Activated naive CD4-positive, alpha-beta T cell treated with anti-CD3 and anti-CD28 coated beads, Interleukin-2, amount 10 ng/mL, durations not matched to agents 7 days and 5 days (primary cell): Measurements from ENCODE around the gene NFIC.

ENCODE experiments used
- CTCF ChIA-PET: fragments of 350-600 bp; sonication (Branson Sonifier 250); formaldehyde crosslinking; loops from one replicate; lab custom pipeline; 2021; ENCODE audit warnings: antibody characterized with exemption; lab: Charles Lee
- DNase-seq: peaks from one replicate; pipeline ENCODE4 v3.0.0-alpha.2; 2020
- H3K27ac Mint-ChIP-seq: one replicate; pipeline ENCODE4 v1.8.0; 2021; ENCODE audit warnings: mild to moderate bottlenecking, moderate library complexity, mixed read lengths
- H3K27me3 Mint-ChIP-seq: one replicate; pipeline ENCODE4 v1.8.0; 2021; ENCODE audit warnings: mild to moderate bottlenecking, mixed read lengths
- H3K36me3 Mint-ChIP-seq: one replicate; pipeline ENCODE4 v1.8.0; 2021; ENCODE audit warnings: mixed read lengths
- H3K4me1 Mint-ChIP-seq: one replicate; pipeline ENCODE4 v1.8.0; 2021; ENCODE audit warnings: mixed read lengths
- H3K4me3 Mint-ChIP-seq: one replicate; pipeline ENCODE4 v1.8.0; 2021; ENCODE audit warnings: mild to moderate bottlenecking, moderate library complexity, mixed read lengths
- H3K9me3 Mint-ChIP-seq: one replicate; pipeline ENCODE4 v1.8.0; 2021; ENCODE audit warnings: mixed read lengths

The NFIC gene

DNA sequence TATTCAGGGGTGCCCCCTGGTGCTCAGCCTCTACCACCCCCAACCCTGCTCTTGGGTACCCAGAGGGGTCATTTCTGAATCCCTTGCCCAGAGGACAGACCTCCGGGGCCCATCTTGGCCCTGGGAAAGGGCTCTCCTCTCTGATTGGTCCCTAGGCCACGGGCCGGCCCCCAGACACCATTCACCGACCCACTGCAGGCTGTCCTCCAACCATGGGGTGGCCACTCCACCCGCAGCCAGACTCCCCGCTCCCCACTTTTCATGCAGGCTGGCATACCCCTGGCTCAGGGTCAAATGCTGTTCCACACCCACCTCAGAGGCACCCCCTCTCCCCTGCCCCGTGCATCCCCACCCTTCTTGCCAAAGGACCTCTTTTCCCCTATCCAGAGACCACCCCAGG, 99.2 kb downstream of the NFIC start:
- Mint-ChIP-seq H3K4me1 (no peaks in the 10 kb centered on the region), H3K9me3 (peaks cover 5% of the 10 kb centered on the region), H3K27ac (no peak overlapping the region), H3K4me3 (no peak overlapping the region), H3K36me3 (peaks cover 2% of the 10 kb centered on the region), H3K27me3 (no peaks in the 10 kb centered on the region)
- CTCF ChIA-PET, result no interaction called here
- DNase-seq, result no peak

DNA sequence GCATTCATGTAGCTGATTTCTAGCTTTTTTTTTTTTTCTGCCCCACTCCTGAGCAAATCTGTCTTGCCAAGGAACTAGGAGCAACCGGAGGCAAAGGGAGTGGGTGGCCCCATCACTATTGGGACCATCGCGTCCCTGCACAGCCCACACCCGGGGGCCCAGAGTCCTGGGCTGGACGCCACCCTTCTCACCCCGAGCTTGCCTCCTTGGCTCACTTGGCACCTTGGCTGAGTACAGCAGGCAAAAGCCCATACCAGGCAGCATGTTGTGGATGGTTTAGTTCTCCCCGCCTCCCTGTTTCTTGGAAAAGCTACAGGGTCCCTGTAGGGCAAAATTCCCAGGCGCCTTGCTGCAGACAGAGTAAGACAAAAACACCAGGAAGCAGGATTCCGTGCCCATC, 100.3 kb downstream of the NFIC start:
- no peaks in the 10 kb centered on the region for H3K27me3 Mint-ChIP-seq
- H3K4me1 Mint-ChIP-seq, result no peaks in the 10 kb centered on the region
- no peak overlapping the region for H3K4me3 Mint-ChIP-seq
- H3K9me3 Mint-ChIP-seq, result peaks cover 5% of the 10 kb centered on the region
- DNase-seq, result no peak
- peaks cover 2% of the 10 kb centered on the region for H3K36me3 Mint-ChIP-seq
- CTCF ChIA-PET, result no interaction called here
- H3K27ac Mint-ChIP-seq, result no peak overlapping the region

DNA sequence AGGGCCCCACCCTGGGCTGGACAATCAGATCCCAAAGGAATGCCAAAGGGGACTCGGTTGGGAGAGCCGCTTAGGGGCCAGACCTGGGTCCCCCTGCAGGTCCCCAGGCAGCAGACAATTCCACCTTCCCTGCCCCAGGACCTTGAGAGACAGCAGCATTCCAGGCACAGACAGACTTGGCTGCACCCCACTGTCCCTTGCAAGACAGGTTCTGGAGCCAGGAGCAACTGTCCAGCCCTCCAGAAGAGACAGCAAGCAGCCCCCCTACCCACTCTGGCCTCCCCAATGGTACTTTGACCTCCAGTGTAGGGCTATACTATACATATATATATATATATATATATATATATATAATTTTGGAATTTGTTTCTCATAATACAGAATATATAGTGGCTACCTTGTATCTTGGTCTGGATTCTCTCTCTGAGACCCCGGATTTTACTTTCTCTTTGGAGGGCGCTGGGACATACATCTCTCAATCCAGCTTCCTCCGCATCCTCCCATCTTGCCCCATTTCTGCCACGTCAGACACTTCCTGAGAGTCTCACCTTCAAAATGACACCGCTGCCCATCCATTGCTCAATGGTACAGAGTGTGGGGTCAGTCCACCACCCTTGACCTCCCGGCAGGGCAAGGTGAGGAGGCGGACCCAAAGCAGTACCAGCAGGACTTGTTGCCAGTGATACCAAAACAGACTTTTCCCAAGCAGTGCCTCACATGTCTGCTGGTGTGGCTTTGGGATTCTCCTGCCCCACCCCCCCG, 101.2 kb downstream of the NFIC start:
- H3K4me3 Mint-ChIP-seq, result no peak overlapping the region
- H3K9me3 Mint-ChIP-seq, result peaks cover 5% of the 10 kb centered on the region
- H3K27me3 Mint-ChIP-seq, result no peaks in the 10 kb centered on the region
- H3K27ac Mint-ChIP-seq, result no peak overlapping the region
- H3K4me1 Mint-ChIP-seq, result no peaks in the 10 kb centered on the region
- no peak for DNase-seq
- H3K36me3 Mint-ChIP-seq, result peaks cover 2% of the 10 kb centered on the region
- CTCF ChIA-PET, result no interaction called here

GRCh38 chr19:3468211-3468610, 101.8 kb downstream of the NFIC start:
- Mint-ChIP-seq H3K36me3 (peaks cover 2% of the 10 kb centered on the region), H3K9me3 (peaks cover 5% of the 10 kb centered on the region), H3K27me3 (no peaks in the 10 kb centered on the region), H3K4me1 (no peaks in the 10 kb centered on the region), H3K27ac (no peak overlapping the region), H3K4me3 (no peak overlapping the region)
- DNase-seq, result no peak
- CTCF ChIA-PET, result no interaction called here

DNA sequence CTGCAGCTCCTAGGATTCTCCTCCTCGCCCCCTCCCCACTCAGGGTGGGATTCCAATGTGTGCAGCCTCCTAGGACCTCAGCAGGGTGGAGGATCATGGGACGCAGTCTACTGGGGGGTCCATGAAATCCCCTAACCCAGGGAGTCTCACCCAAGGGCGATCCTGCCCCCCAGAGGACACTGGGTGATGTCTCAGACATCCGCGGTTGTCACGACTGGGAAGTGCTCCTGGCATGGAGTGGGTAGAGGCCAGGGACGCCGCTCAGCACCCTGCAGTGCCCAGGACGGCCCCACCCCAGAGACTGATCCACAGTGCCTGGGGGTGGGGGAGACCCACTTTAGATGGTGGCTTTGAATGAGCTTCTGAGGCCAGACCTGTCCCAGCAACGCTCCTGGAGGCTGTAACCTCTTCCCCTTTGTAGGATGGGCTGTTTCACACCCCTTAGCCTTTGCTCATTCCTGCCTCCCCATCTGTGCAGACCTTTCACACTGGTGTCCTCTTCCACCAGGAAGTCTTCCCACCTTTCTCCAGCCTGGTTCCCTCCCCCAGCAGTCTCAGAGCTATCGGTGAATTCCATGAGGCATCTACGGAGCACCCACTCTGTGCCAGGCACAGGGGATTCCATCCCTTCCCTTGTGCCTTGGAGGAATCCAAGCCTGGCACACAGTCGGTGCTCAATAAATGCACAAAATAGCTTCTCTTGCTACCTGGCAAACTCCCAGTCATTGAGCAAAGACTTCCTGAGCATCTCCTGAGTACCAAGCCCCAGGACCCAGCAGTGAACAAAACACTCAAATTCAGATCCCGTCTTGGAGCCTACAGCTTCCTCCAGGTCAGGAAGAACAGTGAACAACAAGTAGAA, 103.5 kb downstream of the NFIC start:
- no peak for DNase-seq
- Mint-ChIP-seq H3K27ac (no peak overlapping the region), H3K36me3 (peaks cover 2% of the 10 kb centered on the region), H3K4me3 (no peak overlapping the region), H3K9me3 (peaks cover 5% of the 10 kb centered on the region), H3K27me3 (no peaks in the 10 kb centered on the region), H3K4me1 (no peaks in the 10 kb centered on the region)
- CTCF ChIA-PET, result interaction anchor here (1.1 to 3.0 kb wide), 5 partner anchors 15 to 153 kb away, joined by 3 to 8 read pairs (median 4); no protein-coding TSS in a partner anchor

DNA sequence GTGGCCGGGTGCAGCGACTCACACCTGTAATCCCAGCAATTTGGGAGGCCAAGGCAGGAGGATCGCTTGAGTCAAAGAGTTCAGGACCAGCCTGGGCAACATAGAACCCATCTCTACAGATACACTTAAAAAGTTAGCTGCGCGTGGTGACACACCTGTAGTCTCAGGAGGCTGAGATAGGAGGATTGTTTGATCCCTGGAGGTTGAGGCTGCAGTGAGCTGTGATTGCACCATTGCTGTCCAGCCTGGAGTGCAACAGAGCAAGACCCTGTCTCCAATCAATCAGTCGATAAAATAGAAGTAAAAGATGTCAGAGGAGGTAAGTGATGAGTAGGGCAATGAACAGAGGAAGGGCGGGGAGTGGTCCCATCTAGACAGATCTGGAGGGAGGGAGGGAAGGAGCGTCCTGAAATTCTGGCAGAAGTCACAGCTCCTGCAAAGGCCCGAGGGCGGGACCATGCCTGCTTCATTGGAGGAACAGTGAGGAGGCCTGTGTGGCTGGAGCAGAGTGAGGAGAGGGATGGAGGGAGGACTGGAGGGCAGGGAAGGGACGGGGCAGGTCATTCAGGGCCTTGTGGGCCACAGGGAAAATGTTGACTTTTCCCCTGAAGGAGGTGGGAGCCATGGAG, 104.2 kb downstream of the NFIC start:
- DNase-seq, result no peak
- Mint-ChIP-seq H3K4me1 (no peaks in the 10 kb centered on the region), H3K4me3 (no peak overlapping the region), H3K27me3 (no peaks in the 10 kb centered on the region), H3K9me3 (peaks cover 5% of the 10 kb centered on the region), H3K27ac (no peak overlapping the region), H3K36me3 (peaks cover 2% of the 10 kb centered on the region)
- CTCF ChIA-PET, result interaction anchor here (0.7 to 3.0 kb wide), 6 partner anchors 14 to 168 kb away, joined by 3 to 8 read pairs (median 4); no protein-coding TSS in a partner anchor

DNA sequence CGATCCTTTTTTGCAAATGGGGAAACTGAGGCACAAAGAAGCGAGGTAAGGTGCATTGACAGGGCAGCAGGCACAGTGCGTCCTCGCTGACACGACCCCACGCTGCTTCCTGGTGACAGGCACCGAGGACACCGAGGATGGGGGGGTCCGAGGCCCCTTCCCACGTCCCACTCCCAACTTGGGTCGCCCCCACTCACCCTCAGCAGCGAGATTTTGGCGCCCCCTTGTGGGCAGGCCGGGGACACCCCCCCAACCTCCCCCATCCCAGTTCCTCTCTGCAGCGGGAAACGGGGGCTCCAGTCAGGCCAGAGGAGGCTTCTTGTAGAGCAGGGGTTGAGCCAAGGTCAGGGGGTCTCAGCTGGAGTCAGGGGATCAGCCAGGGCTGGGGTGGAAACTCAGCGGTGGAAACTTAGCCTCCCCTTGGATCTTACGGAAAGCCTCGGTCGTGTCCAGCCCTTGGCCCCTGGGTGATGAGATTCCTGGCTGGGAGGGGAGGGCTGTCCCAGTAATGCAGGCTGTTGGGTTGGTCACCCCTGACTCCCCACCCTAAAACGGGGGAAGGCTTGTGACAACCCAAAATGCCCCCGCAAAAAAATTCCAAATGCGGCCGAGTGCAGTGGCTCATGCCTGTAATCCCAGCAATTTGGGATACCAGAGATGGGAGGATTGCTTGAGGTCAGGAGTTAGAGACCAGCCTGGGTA, 105.7 kb downstream of the NFIC start:
- CTCF ChIA-PET, result interaction anchor here (0.6 to 1.7 kb wide), 13 partner anchors 12 to 261 kb away, joined by 3 to 15 read pairs (median 3); partner anchors contain the start of gene SMIM44
- Mint-ChIP-seq H3K4me1 (no peaks in the 10 kb centered on the region), H3K27me3 (no peaks in the 10 kb centered on the region), H3K9me3 (peaks cover 5% of the 10 kb centered on the region), H3K27ac (no peak overlapping the region), H3K36me3 (peaks cover 2% of the 10 kb centered on the region), H3K4me3 (no peak overlapping the region)
- peak; percentile 50 for DNase-seq

DNA sequence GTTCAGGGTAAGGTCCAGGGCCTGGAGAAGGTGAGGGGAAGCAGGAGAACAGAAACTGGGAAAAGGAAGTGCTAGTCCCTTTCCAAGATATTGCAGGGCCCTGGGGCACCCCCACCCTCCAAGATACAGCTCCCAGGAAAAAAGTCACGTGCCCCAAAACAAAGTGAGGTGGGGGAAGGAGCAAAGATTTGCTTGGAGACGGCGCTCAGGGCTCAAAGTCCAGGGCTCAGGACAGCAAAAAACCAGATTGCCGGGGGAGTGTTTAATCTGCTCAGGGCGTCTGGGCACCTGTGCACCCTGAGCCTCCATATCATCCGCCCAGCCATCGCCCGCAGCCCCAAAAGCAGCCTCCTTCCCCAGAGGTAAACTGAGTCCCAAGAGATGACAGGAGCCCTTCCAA, 107.6 kb downstream of the NFIC start:
- H3K9me3 Mint-ChIP-seq, result no peaks in the 10 kb centered on the region
- H3K4me3 Mint-ChIP-seq, result no peak overlapping the region
- no peak overlapping the region for H3K27ac Mint-ChIP-seq
- H3K4me1 Mint-ChIP-seq, result peaks cover 10% of the 10 kb centered on the region
- H3K27me3 Mint-ChIP-seq, result peaks cover 11% of the 10 kb centered on the region
- no peak for DNase-seq
- no peaks in the 10 kb centered on the region for H3K36me3 Mint-ChIP-seq
- CTCF ChIA-PET, result no interaction called here

DNA sequence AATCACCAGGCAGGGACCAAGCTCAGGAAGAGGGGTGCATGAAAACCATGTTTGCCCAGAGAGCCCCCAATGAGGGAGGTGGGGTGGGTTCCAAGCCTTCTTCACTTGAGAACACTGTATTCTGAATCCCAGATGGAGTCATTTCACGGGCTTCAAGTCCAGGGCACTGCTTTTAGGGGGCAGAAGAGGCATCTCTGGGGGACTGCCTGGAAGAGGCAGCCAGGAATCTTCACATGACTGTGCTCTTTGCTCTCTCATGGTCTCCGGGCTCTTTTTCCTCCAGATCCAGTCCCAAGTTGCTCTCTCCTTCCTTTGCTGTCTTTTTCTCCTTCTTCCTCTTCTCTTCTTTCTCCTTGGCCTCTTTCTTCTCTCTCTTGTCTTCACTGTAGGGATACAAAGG, 108.2 kb downstream of the NFIC start:
- Mint-ChIP-seq H3K36me3 (no peaks in the 10 kb centered on the region), H3K4me3 (no peak overlapping the region), H3K4me1 (peaks cover 14% of the 10 kb centered on the region), H3K27ac (no peak overlapping the region), H3K9me3 (no peaks in the 10 kb centered on the region), H3K27me3 (peaks cover 11% of the 10 kb centered on the region)
- no peak for DNase-seq
- CTCF ChIA-PET, result no interaction called here

GRCh38 chr19:3475449-3475848, 109.1 kb downstream of the NFIC start:
- no peak for DNase-seq
- Mint-ChIP-seq H3K4me1 (peaks cover 14% of the 10 kb centered on the region), H3K27ac (no peak overlapping the region), H3K9me3 (no peaks in the 10 kb centered on the region), H3K27me3 (peaks cover 11% of the 10 kb centered on the region), H3K4me3 (no peak overlapping the region), H3K36me3 (no peaks in the 10 kb centered on the region)
- CTCF ChIA-PET, result no interaction called here

GRCh38 chr19:3476830-3477229, 110.4 kb downstream of the NFIC start:
- no peaks in the 10 kb centered on the region for H3K9me3 Mint-ChIP-seq
- no peak overlapping the region for H3K4me3 Mint-ChIP-seq
- H3K27me3 Mint-ChIP-seq, result peaks cover 11% of the 10 kb centered on the region
- H3K36me3 Mint-ChIP-seq, result no peaks in the 10 kb centered on the region
- no peak overlapping the region for H3K27ac Mint-ChIP-seq
- DNase-seq, result no peak
- H3K4me1 Mint-ChIP-seq, result peaks cover 14% of the 10 kb centered on the region
- CTCF ChIA-PET, result interaction anchor here (0.9 kb wide), 1 partner anchor 187 kb away, joined by 3 read pairs; no protein-coding TSS in a partner anchor

DNA sequence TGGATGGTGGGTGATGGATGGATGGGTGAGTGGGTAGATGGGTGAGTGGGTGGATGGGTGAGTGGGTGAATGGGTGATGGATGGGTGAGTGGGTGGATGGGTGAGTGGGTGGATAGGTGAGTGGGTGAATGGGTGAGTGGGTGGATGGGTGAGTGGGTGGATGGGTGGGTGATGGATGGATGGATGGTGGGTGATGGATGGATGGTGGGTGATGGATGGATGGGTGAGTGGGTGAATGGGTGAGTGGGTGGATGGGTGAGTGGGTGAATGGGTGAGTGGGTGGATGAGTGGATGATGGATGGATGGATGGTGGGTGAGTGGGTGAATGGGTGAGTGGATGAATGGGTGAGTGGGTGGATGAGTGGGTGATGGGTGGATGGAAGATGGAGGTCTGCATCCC, 111.1 kb downstream of the NFIC start:
- Mint-ChIP-seq H3K4me1 (peaks cover 14% of the 10 kb centered on the region), H3K9me3 (no peaks in the 10 kb centered on the region), H3K27me3 (peaks cover 11% of the 10 kb centered on the region), H3K36me3 (no peaks in the 10 kb centered on the region), H3K27ac (no peak overlapping the region), H3K4me3 (no peak overlapping the region)
- no peak for DNase-seq
- CTCF ChIA-PET, result interaction anchor here (0.6 kb wide), 1 partner anchor 154 kb away, joined by 4 read pairs; no protein-coding TSS in a partner anchor

- Mint-ChIP-seq H3K27ac (no peak overlapping the region), H3K36me3 (no peaks in the 10 kb centered on the region), H3K27me3 (peaks cover 11% of the 10 kb centered on the region), H3K4me1 (peaks cover 14% of the 10 kb centered on the region), H3K4me3 (no peak overlapping the region), H3K9me3 (no peaks in the 10 kb centered on the region)
- DNase-seq, result no peak
- CTCF ChIA-PET, result interaction anchor here (1.2 kb wide), 1 partner anchor 173 kb away, joined by 3 read pairs; no protein-coding TSS in a partner anchor
These were observed 111.6 kb downstream of the NFIC start for GRCh38 chr19:3477951-3478350.
